Ascending aorta (tissue), 2 donors: ENCODE results near the gene TNNC1. TPM values are rescaled to one million over a fixed set of nuclear protein-coding genes. Genes with fewer than 3 reads are reported as not detected.

Source experiments
- DNase-seq, 2 donors: peaks; one replicate each; pipeline ENCODE4 v3.0.0-alpha.2; 2019; ENCODE audit warnings: low spot score in 2 of 2
- H3K27ac ChIP-seq, 2 donors: fragments of 200-600 bp; sonication (generic); one replicate each; pipeline ENCODE4 v1.5.1; 2016 to 2017; ENCODE audit warnings: mild to moderate bottlenecking in 1 of 2
- H3K27me3 ChIP-seq: fragments of 200-600 bp; sonication (generic); one replicate; pipeline ENCODE4 v1.5.1; 2017
- H3K36me3 ChIP-seq, 2 donors: fragments of 200-600 bp; sonication (generic); one replicate each; pipeline ENCODE4 v1.5.1; 2016
- H3K4me1 ChIP-seq, 2 donors: fragments of 200-600 bp; sonication (generic); one replicate each; pipeline ENCODE4 v1.5.1; 2016 to 2017; ENCODE audit warnings: mild to moderate bottlenecking in 1 of 2
- H3K4me3 ChIP-seq, 2 donors: fragments of 200-600 bp; sonication (generic); one replicate each; pipeline ENCODE4 v1.5.1; 2016 to 2017; ENCODE audit warnings: mild to moderate bottlenecking in 1 of 2
- H3K9me3 ChIP-seq, 2 donors: fragments of 200-600 bp; sonication (generic); one replicate each; pipeline ENCODE4 v1.5.1; 2016
- intact Hi-C: fragments of 100-400 bp; cut with DNase I; formaldehyde crosslinking; loops from one replicate; pipeline ENCODE4 v1.15.1; 2023
- total RNA-seq: library from RNA; depleted of rRNA; stranded (reverse); fragments of >200 nt; gene quantifications from one replicate; pipeline ENCODE4 v1.1.0, GENCODE V29; 2016
- TF ChIP-seq, protein P1 (sequence below), 3 experiments: fragments of 200-600 bp in 2 of 3; fragments of 450-650 bp in 1 of 3; sonication (generic) in 2 of 3; IDR thresholded peaks; one replicate each; pipeline ENCODE4 v1.5.1; 2016 to 2019; ENCODE audit warnings: antibody characterized with exemption in 3 of 3, mild to moderate bottlenecking in 1 of 3, moderate library complexity in 1 of 3

Gene TNNC1
- total RNA-seq, 1 donor from 2014 or later = 68.6 TPM

DNA sequence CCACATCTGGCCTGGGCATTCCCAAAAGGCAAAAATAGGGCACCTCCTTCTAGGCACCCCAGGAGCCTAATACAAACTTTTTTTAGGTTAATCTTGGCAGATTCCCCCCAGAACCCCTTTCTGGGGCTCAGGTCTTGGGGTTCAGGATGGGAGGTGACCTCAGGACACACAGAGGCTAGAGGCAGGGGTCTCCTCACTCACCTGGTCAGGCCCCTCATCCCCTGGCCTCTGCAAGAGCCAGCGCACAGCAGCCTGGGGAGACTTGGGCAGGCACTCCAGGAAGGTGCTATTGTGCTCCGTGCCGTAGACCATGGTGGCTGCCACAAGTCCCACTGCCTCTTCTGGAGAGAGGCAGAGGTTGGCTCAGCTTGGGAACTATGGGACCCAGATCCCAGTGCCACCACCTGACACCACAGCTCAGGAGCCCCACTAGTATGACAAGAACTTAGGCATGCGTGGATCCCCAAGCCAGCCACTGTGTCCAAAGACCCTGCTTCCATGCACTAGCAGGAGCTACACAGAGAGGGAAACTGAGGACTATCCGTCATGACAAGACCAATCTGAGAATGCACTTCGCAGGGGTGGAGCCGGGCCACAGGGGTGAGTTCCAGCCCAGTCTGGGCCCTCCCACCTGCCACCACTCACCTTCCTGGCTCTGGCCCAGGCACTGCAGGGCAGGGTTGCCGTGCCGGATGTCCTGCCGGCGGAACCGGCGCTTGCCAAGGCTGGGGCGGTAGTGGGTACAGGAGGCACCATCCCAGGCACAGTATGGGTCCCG is 16.3 kb downstream of the TNNC1 start:
- no peak overlapping the region for H3K4me3 ChIP-seq
- TF ChIP-seq, protein P1, sequence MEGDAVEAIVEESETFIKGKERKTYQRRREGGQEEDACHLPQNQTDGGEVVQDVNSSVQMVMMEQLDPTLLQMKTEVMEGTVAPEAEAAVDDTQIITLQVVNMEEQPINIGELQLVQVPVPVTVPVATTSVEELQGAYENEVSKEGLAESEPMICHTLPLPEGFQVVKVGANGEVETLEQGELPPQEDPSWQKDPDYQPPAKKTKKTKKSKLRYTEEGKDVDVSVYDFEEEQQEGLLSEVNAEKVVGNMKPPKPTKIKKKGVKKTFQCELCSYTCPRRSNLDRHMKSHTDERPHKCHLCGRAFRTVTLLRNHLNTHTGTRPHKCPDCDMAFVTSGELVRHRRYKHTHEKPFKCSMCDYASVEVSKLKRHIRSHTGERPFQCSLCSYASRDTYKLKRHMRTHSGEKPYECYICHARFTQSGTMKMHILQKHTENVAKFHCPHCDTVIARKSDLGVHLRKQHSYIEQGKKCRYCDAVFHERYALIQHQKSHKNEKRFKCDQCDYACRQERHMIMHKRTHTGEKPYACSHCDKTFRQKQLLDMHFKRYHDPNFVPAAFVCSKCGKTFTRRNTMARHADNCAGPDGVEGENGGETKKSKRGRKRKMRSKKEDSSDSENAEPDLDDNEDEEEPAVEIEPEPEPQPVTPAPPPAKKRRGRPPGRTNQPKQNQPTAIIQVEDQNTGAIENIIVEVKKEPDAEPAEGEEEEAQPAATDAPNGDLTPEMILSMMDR (IDR thresholded peaks at IDR 0.05) = no peak
- intact Hi-C loops = no loop called here
- H3K27ac ChIP-seq = no peak overlapping the region
- H3K36me3 ChIP-seq = no peaks in the 10 kb centered on the region
- DNase-seq = no peak
- H3K9me3 ChIP-seq = no peaks in the 10 kb centered on the region
- H3K27me3 ChIP-seq = no peaks in the 10 kb centered on the region
- no peaks in the 10 kb centered on the region for H3K4me1 ChIP-seq

DNA sequence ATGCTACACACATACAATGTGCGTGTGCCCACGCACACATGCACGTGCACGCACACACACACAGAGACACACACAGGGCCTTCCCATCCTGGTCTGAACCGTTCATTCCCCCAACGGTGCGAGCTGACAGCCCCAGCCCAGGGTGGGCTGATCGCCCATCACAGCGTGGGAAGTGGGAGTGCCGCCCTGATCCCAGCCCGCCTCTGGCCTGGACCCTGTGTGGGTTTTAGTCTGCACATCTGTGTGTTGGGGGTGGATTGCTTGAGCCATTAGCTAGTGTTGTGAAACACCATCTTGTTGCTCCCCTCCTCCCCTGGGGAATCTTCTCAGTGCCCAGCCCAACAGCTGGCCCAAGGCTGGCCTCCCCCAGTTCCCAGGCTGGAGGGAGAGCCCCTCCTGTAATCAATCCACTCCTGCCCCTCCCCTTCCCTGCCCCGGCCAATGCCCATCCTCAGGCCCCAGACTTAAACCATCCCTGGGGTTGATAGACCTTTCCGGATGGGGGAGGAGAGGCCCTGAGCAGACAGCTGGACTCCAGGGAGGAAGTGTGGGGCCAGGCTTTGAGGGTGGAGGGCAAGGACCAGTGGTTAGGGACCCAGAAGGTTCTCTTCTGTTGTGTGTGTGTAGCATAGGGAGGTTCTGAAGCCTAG is 17.2 kb downstream of the TNNC1 start:
- no peak overlapping the region for H3K27ac ChIP-seq
- intact Hi-C loops = no loop called here
- DNase-seq = no peak
- TF ChIP-seq, protein P1 (IDR thresholded peaks at IDR 0.05) = no peak
- H3K4me3 ChIP-seq = no peak overlapping the region
- no peaks in the 10 kb centered on the region for H3K27me3 ChIP-seq
- H3K9me3 ChIP-seq = no peaks in the 10 kb centered on the region
- H3K36me3 ChIP-seq = no peaks in the 10 kb centered on the region
- no peaks in the 10 kb centered on the region for H3K4me1 ChIP-seq

DNA sequence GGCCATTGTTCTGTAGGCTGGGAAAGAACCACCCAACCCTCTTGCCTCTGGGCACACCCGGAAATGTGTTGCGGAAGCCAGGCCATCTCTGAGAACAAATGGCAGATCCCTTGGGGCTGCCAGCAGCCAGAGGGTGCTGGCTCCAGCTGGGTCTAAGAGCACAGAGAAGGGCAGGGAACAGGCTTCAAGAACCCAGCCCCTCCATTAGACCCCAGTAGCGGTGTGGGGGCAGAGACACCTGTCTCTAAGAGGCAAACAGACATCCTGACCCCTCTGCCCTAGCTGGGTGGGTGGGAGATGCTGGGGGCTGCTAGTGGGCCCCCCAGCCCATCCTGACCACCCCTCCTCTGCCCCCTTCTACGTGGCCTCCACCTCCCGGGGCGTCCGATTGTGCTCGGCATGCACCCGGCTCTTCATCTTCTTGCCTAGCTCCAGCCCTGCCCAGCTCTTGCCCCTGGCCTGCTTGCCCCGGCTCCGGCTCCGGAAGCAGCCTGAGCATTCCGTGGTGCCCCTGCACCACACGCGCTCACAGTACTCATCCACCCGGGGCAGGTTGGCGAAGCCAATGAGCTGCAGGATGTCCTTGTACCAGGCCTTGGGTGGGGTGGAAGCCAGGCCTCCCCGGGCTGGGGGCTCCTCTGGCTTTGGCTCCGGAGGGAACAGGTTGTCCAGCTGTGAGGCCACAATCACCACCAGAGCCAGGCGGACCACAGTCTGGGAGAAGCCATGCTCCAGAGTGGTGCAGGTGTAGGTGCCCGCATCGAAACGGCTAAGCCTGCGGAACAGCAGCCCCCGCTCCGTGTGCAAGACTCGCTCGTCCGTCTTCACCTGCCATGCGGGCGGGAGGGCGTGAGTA is 18.4 kb downstream of the TNNC1 start:
- DNase-seq = no peak
- intact Hi-C loops = no loop called here
- no peaks in the 10 kb centered on the region for H3K4me1 ChIP-seq
- H3K4me3 ChIP-seq = no peak overlapping the region
- TF ChIP-seq, protein P1 (IDR thresholded peaks at IDR 0.05) = no peak
- no peaks in the 10 kb centered on the region for H3K9me3 ChIP-seq
- no peak overlapping the region for H3K27ac ChIP-seq
- H3K27me3 ChIP-seq = no peaks in the 10 kb centered on the region
- H3K36me3 ChIP-seq = no peaks in the 10 kb centered on the region

DNA sequence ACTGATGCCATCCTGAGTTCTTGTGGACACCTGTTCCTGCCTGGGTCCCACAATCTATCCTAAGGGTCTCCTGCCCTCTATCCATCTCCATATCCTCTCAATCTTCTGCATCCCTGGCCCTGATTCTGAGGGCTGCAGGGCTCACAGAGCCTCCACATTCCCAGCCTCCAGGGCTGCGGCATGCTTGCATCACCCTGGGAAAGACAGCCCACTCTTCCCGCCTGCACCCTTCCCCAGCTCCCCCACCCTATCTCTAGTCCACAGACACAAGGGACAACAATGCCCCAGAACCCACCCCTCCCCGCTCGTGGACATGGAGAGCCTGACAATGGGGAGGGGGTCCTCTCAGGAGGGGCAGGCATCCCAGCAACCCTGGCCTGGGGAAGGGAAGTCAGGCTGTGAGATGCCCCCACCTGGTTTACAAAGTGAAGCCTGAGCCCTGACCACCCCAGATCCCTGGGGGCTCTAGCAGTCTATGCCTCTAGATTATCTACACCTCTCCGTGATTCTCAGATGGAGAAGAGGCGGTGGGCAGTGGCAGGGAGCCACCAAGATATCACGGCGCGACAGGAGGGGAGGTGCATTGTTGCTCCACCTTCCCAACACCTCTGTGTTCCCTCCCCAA is 19.2 kb downstream of the TNNC1 start:
- no peak for DNase-seq
- no peaks in the 10 kb centered on the region for H3K27me3 ChIP-seq
- H3K36me3 ChIP-seq = no peaks in the 10 kb centered on the region
- no peaks in the 10 kb centered on the region for H3K9me3 ChIP-seq
- no peak overlapping the region for H3K27ac ChIP-seq
- intact Hi-C loops = no loop called here
- TF ChIP-seq, protein P1 (IDR thresholded peaks at IDR 0.05) = no peak
- no peak overlapping the region for H3K4me3 ChIP-seq
- no peaks in the 10 kb centered on the region for H3K4me1 ChIP-seq

DNA sequence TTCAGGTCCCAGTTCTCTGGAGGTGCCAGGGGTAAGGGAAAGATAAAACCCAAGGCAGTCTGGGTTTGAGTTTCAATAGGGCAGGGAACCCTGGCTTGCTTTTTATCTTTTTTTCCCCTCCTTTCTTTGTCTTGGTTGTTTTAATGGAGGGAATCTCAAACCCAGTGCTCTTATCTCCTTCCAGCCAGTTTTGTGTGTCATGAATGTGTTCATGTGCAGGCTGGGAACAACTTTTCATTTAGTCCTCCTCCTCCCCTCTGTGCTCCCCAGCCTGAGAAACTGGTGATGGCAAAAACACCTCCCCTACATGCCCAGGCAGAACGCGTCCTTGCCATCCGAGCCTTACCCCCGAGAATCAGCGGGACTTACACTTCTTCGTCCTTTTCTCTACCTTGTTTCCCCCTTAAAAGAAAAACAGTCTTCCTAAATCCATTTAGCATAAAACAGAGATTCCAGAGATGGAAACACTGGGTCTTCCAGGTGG is 19.8 kb downstream of the TNNC1 start:
- intact Hi-C loops = no loop called here
- no peak overlapping the region for H3K4me3 ChIP-seq
- H3K36me3 ChIP-seq = no peaks in the 10 kb centered on the region
- no peaks in the 10 kb centered on the region for H3K27me3 ChIP-seq
- DNase-seq = no peak
- no peak overlapping the region for H3K27ac ChIP-seq
- H3K9me3 ChIP-seq = no peaks in the 10 kb centered on the region
- TF ChIP-seq, protein P1 (IDR thresholded peaks at IDR 0.05) = no peak
- H3K4me1 ChIP-seq = no peaks in the 10 kb centered on the region
